A549 (cell line): Measurements from ENCODE around the gene ZNHIT6.

Source experiments
- CTCF ChIP-seq: fragments of >200 bp; sonication (Bioruptor Twin); formaldehyde crosslinking; IDR thresholded peaks from 3 replicates; pipeline ENCODE4 v1.5.1; 2016
- E2F6 ChIP-seq: IDR thresholded peaks from 2 replicates; pipeline ENCODE4 v1.6.1; 2012; ENCODE audit warnings: low read depth, borderline replicate concordance
- ESRRA ChIP-seq: fragments of 150-350 bp; IDR thresholded peaks from 2 replicates; pipeline ENCODE4 v1.6.1; 2014; ENCODE audit warnings: mild to moderate bottlenecking, low read length, borderline replicate concordance
- HDAC2 ChIP-seq: fragments of 200-600 bp; sonication (generic); IDR thresholded peaks from 2 replicates; pipeline ENCODE4 v1.6.1; 2016
- KDM5A ChIP-seq: fragments of 200-600 bp; sonication (generic); IDR thresholded peaks from 2 replicates; pipeline ENCODE4 v1.6.1; 2016; ENCODE audit warnings: antibody characterized with exemption, mild to moderate bottlenecking
- REST ChIP-seq: fragments of 200-600 bp; sonication (generic); IDR thresholded peaks from 2 replicates; pipeline ENCODE4 v1.6.1; 2016; ENCODE audit warnings: antibody characterized with exemption, mild to moderate bottlenecking, moderate library complexity

GRCh38 chr1:85611425-85611824 lies 96.8 kb downstream of the ZNHIT6 start:
- TF ChIP-seq E2F6, result no peak
- TF ChIP-seq KDM5A, result no peak
- no peak for TF ChIP-seq CTCF
- TF ChIP-seq REST, result no peak
- no peak for TF ChIP-seq HDAC2
- TF ChIP-seq ESRRA, result no peak
